Mesenchymal stem cell (in vitro differentiated cells and primary cell): ENCODE data around the gene OTOP1.
"Not testable (repeated sequence)": the region's sequence is repeated elsewhere in the genome, so short reads cannot be mapped to it uniquely, and the experiment has no call there.

Source experiments
- DNase-seq: peaks from one replicate; pipeline ENCODE4 v3.0.0-alpha.2; 2013
- H2AFZ ChIP-seq: one replicate; pipeline ENCODE4 v1.6.1; 2013; ENCODE audit warnings: low read depth, mild to moderate bottlenecking, control low read depth, inconsistent platforms, low read length, moderate library complexity
- H2AK5ac ChIP-seq: 2 replicates; pipeline ENCODE4 v1.6.1; 2013; ENCODE audit warnings: low read length, moderate library complexity, mild to moderate bottlenecking, inconsistent platforms; ENCODE audit not compliant: severe bottlenecking
- H2BK120ac ChIP-seq: one replicate; pipeline ENCODE4 v1.6.1; 2013; ENCODE audit warnings: low read depth, mild to moderate bottlenecking, inconsistent platforms, low read length, moderate library complexity
- H2BK12ac ChIP-seq, 2 experiments: one replicate each; pipeline ENCODE4 v1.6.1; 2013; ENCODE audit warnings: inconsistent platforms in 2 of 2, low read length in 2 of 2, mild to moderate bottlenecking in 2 of 2, moderate library complexity in 2 of 2, control low read depth in 1 of 2
- H2BK15ac ChIP-seq: one replicate; pipeline ENCODE4 v1.6.1; 2013; ENCODE audit warnings: mild to moderate bottlenecking, low read depth, inconsistent platforms; ENCODE audit not compliant: poor library complexity, severe bottlenecking
- H2BK5ac ChIP-seq: 2 replicates; pipeline ENCODE4 v1.6.1; 2013; ENCODE audit warnings: low read depth, mild to moderate bottlenecking, low read length, control low read depth, inconsistent platforms; ENCODE audit not compliant: poor library complexity, severe bottlenecking
- H3K14ac ChIP-seq, 2 experiments: one replicate each; pipeline ENCODE4 v1.6.1; 2013; ENCODE audit warnings: inconsistent platforms in 2 of 2, low read length in 2 of 2, control low read depth in 1 of 2, mild to moderate bottlenecking in 1 of 2, moderate library complexity in 1 of 2
- H3K18ac ChIP-seq, 2 experiments: one replicate each; pipeline ENCODE4 v1.6.1; 2013; ENCODE audit warnings: inconsistent platforms in 2 of 2, low read length in 2 of 2, control low read depth in 1 of 2, low read depth in 1 of 2, mild to moderate bottlenecking in 1 of 2
- H3K23ac ChIP-seq, 2 experiments: one replicate each; pipeline ENCODE4 v1.6.1; 2013; ENCODE audit warnings: inconsistent platforms in 2 of 2, low read length in 2 of 2, mild to moderate bottlenecking in 2 of 2, moderate library complexity in 2 of 2, control low read depth in 1 of 2
- H3K27ac ChIP-seq: 2 replicates; pipeline ENCODE4 v1.5.1; 2013; ENCODE audit warnings: mild to moderate bottlenecking, moderate library complexity, low read length, control low read depth, inconsistent platforms; ENCODE audit not compliant: poor library complexity, severe bottlenecking
- H3K27me3 ChIP-seq, 2 experiments: 2 replicates each; pipeline versions ENCODE4 v1.6.1 to v1.7.0; 2013; ENCODE audit warnings: low read length in 2 of 2, mild to moderate bottlenecking in 2 of 2, moderate library complexity in 2 of 2, control low read depth in 1 of 2, inconsistent platforms in 1 of 2; ENCODE audit not compliant: control insufficient read depth in 1 of 2, insufficient read depth in 1 of 2
- H3K36me3 ChIP-seq, 2 experiments: 2 replicates each; pipeline versions ENCODE4 v1.6.1 to v1.7.0; 2013; ENCODE audit warnings: low read length in 2 of 2, control low read depth in 1 of 2, inconsistent platforms in 1 of 2, low read depth in 1 of 2, mild to moderate bottlenecking in 1 of 2; ENCODE audit not compliant: insufficient read depth in 2 of 2, control insufficient read depth in 1 of 2
- H3K4ac ChIP-seq, 2 experiments: one replicate each; pipeline ENCODE4 v1.6.1; 2013; ENCODE audit warnings: inconsistent platforms in 2 of 2, low read length in 2 of 2, mild to moderate bottlenecking in 2 of 2, moderate library complexity in 2 of 2, control low read depth in 1 of 2, low read depth in 1 of 2
- H3K4me1 ChIP-seq: 2 replicates; pipeline ENCODE4 v1.6.1; 2013; ENCODE audit warnings: low read depth, low read length, control low read depth; ENCODE audit not compliant: control insufficient read depth, insufficient read depth
- H3K4me2 ChIP-seq: 2 replicates; pipeline ENCODE4 v1.6.1; 2013; ENCODE audit warnings: low read length, mild to moderate bottlenecking, inconsistent platforms; ENCODE audit not compliant: poor library complexity, severe bottlenecking
- H3K4me3 ChIP-seq, 2 experiments: 2 replicates each; pipeline versions ENCODE4 v1.5.1 to v1.7.0; 2013; ENCODE audit warnings: low read length in 2 of 2, mild to moderate bottlenecking in 2 of 2, control low read depth in 1 of 2, low read depth in 1 of 2; ENCODE audit not compliant: insufficient read depth in 1 of 2
- H3K79me1 ChIP-seq: replicated peaks from 2 replicates; pipeline ENCODE4 v1.6.1; 2013; ENCODE audit warnings: mild to moderate bottlenecking, control low read depth, low read length, inconsistent platforms; ENCODE audit not compliant: poor library complexity, severe bottlenecking
- H3K9ac ChIP-seq: 2 replicates; pipeline ENCODE4 v1.7.0; 2013; ENCODE audit warnings: mild to moderate bottlenecking, low read length, moderate library complexity
- H3K9me3 ChIP-seq: 2 replicates; pipeline ENCODE4 v1.7.0; 2013; ENCODE audit warnings: mild to moderate bottlenecking, low read length; ENCODE audit not compliant: control insufficient read depth
- H4K8ac ChIP-seq: one replicate; pipeline ENCODE4 v1.6.1; 2013; ENCODE audit warnings: inconsistent platforms, mild to moderate bottlenecking, low read length, moderate library complexity
- H4K91ac ChIP-seq: one replicate; pipeline ENCODE4 v1.6.1; 2013; ENCODE audit warnings: mild to moderate bottlenecking, low read length, inconsistent platforms
- WGBS: methylation state at CpG from one replicate; pipeline ENCODE4 v1.1.7; 2013; ENCODE audit warnings: mixed read lengths; 5-methylcytosine and 5-hydroxymethylcytosine counted together

The OTOP1 gene

DNA sequence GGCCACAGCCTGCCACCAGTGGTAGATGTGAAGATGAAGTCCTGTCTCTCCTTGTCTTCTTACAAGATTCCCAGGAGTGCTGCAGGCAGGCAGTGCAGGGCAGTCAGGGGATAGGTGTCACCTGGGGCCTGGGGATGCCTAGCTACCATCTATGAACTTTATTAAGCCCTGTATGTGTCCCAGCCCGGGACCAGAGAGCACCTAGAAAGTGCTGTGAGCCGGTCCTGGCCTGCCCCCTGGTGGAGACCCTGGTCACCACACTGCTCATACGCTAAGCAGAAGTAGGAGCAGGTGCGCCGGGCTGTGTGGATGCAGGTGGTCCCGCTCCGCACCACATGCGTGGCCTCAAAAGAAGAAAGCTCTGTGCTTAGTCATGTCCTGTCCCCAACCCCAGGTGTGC lies 81.1 kb downstream of the OTOP1 start:
- 10% methylated on average over 3 of the region's 8 CpGs for WGBS
- not testable (repeated sequence) for H3K27ac ChIP-seq, H3K23ac ChIP-seq, H4K91ac ChIP-seq, H3K4me3 ChIP-seq, H3K14ac ChIP-seq, H2BK12ac ChIP-seq, H3K9ac ChIP-seq, H3K18ac ChIP-seq, H2BK120ac ChIP-seq, H2AK5ac ChIP-seq, H4K8ac ChIP-seq, H3K9me3 ChIP-seq, H3K4me1 ChIP-seq, H2BK5ac ChIP-seq, H3K4me2 ChIP-seq, H2AFZ ChIP-seq, H3K79me1 ChIP-seq, DNase-seq, H2BK15ac ChIP-seq, H3K36me3 ChIP-seq, H3K4ac ChIP-seq
- peaks cover 0 to 16% of the 10 kb centered on the region in 2 experiments for H3K27me3 ChIP-seq

GRCh38 chr4:4143376-4143775 lies 83.4 kb downstream of the OTOP1 start:
- H3K27ac ChIP-seq, H2BK5ac ChIP-seq, H4K8ac ChIP-seq, H2BK12ac ChIP-seq, H3K9ac ChIP-seq, H3K4me1 ChIP-seq, DNase-seq, H3K36me3 ChIP-seq, H3K4ac ChIP-seq, H3K18ac ChIP-seq, H2BK120ac ChIP-seq, H3K9me3 ChIP-seq, H3K23ac ChIP-seq, H3K4me3 ChIP-seq, H2BK15ac ChIP-seq, H3K14ac ChIP-seq, H4K91ac ChIP-seq, H2AFZ ChIP-seq, H2AK5ac ChIP-seq, H3K79me1 ChIP-seq: not testable (repeated sequence)
- WGBS: 0% methylated on average over 20 of the region's 47 CpGs
- Histone ChIP-seq H3K4me2 (peak overlapping the region; percentile 22), H3K27me3 (peaks cover 0 to 16% of the 10 kb centered on the region in 2 experiments)

GRCh38 chr4:4142679-4143078 lies 84.0 kb downstream of the OTOP1 start:
- not testable (repeated sequence) for H3K4me1 ChIP-seq, H2BK5ac ChIP-seq, H2BK12ac ChIP-seq, H3K14ac ChIP-seq, H3K23ac ChIP-seq, H3K18ac ChIP-seq, H2BK120ac ChIP-seq, H3K4ac ChIP-seq, H2AK5ac ChIP-seq, H3K9me3 ChIP-seq, H2BK15ac ChIP-seq, H3K27ac ChIP-seq, DNase-seq, H4K91ac ChIP-seq, H3K36me3 ChIP-seq, H4K8ac ChIP-seq, H3K9ac ChIP-seq, H3K4me3 ChIP-seq, H3K4me2 ChIP-seq, H2AFZ ChIP-seq, H3K79me1 ChIP-seq
- WGBS: 7% methylated on average over 15 of the region's 25 CpGs
- H3K27me3 ChIP-seq: peaks cover 0 to 16% of the 10 kb centered on the region in 2 experiments

DNA sequence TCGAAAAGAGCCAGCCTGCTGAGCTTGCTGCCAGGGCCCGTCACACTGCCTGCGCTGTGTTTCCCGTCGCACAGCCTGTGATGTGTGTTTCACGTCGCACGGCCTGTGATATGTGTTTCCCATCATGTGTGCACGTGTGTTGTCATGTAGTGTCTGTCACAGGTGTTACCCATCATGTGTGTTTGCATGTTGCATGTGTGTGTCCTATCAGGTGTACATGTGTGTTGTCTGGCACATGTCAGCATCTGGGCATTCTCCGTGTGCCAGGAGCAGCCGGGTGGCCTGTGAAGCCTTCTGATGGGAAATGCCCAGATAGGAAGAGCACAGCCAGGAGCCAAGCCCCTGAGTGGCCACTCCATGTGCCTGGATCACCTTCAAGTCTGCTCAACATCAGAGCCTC lies 85.5 kb downstream of the OTOP1 start:
- H3K79me1 ChIP-seq, H2AK5ac ChIP-seq, H3K23ac ChIP-seq, H2AFZ ChIP-seq, H3K4ac ChIP-seq, H4K91ac ChIP-seq, DNase-seq, H3K9me3 ChIP-seq, H3K9ac ChIP-seq, H2BK15ac ChIP-seq, H2BK5ac ChIP-seq, H3K18ac ChIP-seq, H2BK120ac ChIP-seq, H3K27ac ChIP-seq, H4K8ac ChIP-seq, H3K14ac ChIP-seq, H3K4me1 ChIP-seq, H2BK12ac ChIP-seq, H3K4me2 ChIP-seq, H3K36me3 ChIP-seq, H3K4me3 ChIP-seq: not testable (repeated sequence)
- WGBS: 93% methylated on average over 11 of the region's 11 CpGs
- H3K27me3 ChIP-seq: peaks cover 0 to 16% of the 10 kb centered on the region in 2 experiments
